Fibroblast of skin of back (primary cell): ENCODE results near the gene B3GNT7.
A peak's percentile ranks its signal among the peaks of the same experiment; 100 is the strongest.
"Not testable (repeated sequence)": the region's sequence is repeated elsewhere in the genome, so short reads cannot be mapped to it uniquely, and the experiment has no call there.

Source experiments
- DNase-seq: peaks from one replicate; pipeline ENCODE4 v3.0.0-alpha.2; 2013

The B3GNT7 gene

GRCh38 chr2:231364961-231365810 is 30.3 kb upstream of the B3GNT7 start:
- DNase-seq, result peak; percentile 84

- DNase-seq, result no peak
These were observed 28.3 kb upstream of the B3GNT7 start for GRCh38 chr2:231367178-231367577.

- DNase-seq, result no peak
These were observed 25.7 kb upstream of the B3GNT7 start for GRCh38 chr2:231369580-231370428.

GRCh38 chr2:231370429-231370748 is 25.1 kb upstream of the B3GNT7 start:
- DNase-seq, result no peak

DNA sequence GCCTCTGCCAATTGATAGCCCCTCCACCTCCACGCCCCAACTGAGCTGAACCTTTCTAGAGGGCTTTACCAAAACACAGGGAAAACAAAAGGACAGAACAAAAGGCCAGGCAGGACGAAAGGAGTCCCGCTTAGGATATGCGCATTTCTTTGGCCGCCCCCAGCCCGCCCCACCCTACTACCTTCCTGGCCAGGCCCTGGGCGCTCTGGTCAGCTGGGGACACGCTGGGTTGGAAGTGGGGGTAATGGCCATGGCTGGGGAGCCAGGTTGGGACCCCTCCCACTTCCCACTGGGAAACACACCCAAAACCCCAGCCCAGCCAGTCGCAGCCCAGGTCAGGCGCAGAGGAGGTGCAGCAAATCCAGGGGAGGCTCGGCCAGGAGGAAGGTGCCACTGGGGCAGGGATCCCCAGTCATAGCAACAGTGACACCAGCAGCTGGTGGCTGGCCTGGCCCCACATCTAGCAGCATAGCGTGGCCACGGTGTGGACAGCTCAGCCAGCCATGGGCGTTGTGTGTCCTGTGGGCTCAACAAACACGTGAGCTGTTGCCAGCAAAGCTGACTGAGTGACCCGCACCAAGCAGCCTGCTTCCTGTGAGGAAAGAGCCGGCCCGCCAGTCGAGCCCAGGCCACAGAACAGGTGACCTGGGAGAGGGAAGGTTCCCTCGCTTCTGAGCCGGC is 24.6 kb upstream of the B3GNT7 start:
- DNase-seq, result no peak

DNA sequence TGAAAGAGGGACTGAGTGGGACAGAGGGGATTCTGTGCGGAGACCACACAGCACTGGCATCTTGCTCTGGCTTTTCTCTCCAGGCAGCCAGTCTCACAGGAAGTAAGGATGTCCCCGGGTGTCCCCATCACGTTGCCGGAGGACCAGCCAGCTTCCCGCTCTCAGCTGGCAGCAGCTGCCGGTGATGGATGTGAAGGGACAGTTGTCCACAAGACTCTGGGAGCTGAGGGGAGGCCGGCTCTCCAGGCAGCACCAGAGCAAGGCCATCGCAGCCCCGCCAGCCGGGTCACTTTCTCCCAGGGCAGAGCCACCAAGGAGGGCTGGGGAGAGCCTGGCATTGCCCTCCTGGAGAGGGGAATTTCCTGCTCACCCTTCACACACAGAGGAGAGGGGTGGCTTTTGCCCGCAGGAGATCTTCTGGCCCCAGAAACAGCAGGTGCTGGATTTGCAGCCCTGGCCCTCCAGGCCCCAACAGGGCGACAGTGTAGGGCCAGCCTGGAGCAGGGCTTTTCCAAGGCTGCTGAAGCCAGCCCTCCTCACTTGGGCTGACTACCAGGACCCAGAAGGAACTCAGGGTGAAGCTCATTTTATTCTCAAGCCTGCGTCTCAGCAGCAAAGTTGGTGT is 24.0 kb upstream of the B3GNT7 start:
- DNase-seq, result no peak

DNA sequence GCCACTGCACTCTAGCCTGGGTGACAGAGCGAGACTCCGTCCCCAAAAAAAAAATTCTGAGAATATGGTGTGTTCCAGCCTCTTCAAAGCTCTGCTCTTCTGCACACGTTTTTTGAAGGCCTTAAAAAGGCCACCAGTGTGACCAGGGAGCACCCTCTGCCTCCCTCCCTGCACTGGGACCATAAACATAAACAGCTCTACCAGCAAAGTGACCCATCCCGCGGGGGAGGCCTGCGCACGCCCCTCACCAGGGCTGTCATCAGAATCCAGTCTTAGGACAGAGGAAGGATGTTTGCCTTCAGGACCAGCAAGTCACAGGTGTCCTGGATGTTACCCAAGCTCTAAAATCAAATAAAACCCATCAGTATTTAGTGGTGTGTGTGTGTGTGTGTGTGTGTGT is 23.2 kb upstream of the B3GNT7 start:
- no peak for DNase-seq

DNA sequence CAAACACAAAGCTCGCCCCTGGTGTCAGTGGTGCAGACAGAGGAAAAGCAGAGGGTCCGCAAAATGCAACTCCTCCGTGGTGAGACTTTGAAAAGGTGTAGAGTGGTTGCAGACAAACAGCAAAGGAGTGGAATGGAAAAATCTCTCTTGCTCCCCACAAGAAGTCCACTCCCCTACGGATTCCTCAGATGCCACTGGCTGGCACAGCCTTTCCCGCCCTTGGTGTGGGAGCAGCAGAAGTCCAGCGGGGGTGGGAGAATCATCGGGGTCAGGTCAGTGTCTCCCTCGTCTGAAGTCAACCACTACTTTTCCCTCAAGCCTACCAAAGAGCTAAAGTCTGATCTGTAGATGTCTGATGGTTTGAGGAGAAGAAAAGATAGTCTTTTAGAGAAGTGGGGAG is 22.3 kb upstream of the B3GNT7 start:
- no peak for DNase-seq

DNA sequence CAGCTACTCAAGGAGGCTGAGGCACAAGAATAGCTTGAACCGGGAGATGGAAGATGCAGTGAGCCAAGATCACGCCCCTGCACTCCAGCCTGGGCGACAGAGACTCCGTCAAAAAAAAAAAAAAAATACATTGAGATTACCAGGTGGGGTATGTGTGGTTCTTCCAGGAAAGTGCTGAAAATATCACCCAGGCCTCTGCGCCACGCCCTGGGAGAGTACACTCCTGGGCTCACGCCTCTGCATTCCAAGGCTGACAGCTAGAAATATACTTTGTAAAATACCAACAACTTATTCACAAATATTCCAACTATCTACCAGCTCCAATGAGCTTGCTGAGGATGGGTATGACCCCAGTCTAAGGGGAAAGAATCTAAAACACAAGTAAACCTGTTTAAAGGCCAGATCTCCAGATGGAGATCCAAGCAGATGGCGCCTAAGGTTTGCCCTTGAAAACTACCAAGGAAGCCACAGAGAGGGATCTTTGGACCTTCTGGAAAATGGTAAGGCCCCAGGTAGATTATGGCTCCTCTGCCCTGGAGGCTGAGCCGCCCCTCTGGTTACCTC is 21.6 kb upstream of the B3GNT7 start:
- no peak for DNase-seq

DNA sequence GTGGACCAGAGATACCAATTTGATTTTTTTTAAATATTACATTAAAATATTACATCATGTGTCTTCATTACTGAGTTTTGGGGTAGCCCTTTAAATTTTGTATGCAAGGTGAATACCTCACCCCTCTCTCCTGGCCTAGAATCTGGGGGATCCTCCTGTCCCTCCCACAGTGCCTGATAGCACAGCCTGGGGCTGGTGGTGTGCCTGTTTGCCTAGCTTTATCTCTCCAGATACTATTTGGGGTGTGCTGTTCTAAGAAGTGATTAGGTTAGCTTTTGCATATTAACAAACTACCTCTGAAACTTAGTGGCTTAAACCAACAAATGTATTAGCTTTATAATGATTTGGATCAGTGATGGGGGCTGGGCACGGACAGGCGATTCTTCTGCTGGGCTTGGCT is 20.7 kb upstream of the B3GNT7 start:
- no peak for DNase-seq

DNA sequence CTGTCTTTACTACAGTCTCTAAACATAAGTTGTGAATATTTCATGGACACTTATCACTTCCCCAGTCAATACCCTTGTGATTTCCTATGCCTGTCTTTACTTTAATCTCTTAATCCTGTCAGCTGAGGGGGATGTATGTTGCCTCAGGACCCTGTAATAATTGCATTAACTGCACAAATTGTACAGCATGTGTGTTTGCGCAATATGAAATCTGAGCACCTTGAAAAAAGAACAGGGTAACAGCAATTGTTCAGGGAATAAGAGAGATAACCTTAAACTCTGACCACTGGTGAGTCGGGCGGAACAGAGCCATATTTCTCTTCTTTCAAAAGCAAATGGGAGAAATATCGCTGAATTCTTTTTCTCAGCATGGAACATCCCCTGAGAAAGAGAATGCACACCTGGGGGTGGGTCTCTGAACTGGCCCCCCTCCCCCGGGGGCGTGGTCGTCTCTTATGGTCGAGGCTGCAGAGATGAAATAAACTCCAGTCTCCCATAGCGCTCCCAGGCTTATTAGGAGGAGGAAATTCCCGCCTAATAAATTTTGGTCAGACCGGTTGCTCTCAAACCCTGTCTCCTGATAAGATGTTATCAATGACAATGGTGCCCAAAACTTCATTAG is 19.4 kb upstream of the B3GNT7 start:
- not testable (repeated sequence) for DNase-seq

- no peak for DNase-seq
These were observed 18.7 kb upstream of the B3GNT7 start for GRCh38 chr2:231376857-231377256.

DNA sequence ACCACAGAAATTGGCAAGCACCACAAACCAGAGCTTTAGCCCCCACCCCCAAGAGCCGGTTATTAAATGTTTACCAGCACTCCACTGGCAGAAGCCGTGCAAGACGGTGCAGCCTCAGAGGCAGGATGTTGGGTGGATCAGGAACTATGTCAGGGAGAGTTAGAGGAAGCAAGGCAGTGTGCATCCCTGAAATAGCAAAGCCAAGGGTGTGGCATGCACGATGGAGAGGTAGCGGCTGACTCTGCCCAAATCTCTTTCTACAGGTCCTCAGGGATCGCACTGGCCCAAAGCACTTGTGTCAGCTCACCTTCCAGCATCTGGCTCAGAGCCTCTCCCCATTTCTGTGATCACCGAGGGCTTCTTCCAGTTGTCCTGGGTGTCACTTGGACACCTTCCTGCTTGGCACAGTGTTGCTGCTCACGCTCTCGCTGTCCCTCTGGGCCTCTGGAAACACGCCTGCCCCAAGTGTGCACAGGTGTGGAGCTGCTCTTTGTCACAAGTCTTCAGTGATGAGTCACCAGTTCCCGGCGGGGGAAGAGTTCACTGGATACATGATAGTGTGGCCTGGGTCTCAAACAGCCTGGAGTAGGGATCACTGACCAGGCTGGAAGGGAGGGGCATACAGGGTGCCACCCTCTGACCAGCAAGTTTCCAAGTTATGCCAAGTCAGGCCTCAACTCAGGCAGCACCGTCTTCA is 17.3 kb upstream of the B3GNT7 start:
- no peak for DNase-seq

DNA sequence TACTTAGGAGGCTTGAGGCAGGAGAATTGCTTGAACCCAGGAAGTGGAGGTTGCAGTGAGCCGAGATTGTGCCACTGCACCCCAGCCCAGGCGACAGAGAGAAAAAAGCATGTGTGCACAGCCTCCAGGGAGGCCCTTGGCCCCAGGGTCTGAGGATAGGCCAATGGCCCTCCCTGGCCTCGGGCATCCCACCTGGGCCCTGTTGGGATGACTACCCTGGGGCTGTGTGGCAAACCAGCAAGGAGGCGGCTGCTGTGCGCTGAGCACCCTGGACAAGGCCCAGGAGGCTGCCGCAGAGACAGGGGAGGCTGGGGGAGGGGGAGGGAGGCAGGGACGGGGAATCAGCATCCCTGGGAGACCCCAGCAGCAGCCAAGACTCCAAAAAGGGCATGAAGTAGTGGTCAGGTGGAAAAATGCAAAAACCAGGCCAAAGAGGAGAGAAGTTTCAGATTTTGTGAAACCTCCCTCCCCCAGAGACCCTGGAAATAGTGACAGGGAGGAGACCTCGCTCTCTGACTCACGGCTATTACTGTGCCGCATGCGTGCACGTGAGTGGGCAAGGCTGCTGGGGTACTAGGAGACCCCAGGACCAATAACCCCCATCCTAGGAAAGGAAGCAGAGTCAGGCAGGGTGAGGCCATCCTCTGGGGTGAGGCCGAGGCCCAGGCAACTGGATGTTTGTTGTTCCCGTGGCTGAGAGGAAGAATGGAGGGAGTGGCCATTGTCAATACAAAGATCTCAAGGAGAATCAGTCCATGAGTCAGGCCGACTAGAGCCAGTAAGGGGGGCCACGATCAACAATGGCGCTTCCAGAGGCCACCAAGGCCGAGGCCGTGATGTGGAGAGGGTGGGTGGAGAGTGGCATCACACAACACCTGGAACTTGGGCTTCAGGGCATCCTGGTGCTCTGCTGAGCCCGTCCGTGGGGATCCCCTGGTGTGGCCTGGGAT is 16.0 kb upstream of the B3GNT7 start:
- DNase-seq, result no peak

DNA sequence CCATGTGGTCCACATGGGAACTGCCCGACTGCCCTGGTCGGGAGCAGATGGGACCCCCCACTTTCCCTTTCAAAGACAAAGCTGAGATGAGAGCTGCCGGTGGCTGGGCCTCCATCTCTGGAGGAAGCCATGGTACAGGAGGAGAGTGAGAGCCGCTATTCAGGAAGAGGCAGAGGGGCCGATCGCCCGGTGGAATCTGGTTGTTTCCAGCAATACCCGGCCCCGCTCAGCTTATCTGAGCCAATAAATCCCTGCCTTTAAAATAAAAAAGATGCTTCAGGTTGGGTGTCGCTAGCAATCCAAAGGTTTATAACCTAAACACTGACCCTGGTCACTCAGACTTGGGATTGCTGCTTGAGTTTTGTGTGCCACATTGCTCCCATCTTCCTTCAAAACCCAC is 15.2 kb upstream of the B3GNT7 start:
- no peak for DNase-seq

GRCh38 chr2:231380991-231381847 is 14.3 kb upstream of the B3GNT7 start:
- DNase-seq, result no peak

DNA sequence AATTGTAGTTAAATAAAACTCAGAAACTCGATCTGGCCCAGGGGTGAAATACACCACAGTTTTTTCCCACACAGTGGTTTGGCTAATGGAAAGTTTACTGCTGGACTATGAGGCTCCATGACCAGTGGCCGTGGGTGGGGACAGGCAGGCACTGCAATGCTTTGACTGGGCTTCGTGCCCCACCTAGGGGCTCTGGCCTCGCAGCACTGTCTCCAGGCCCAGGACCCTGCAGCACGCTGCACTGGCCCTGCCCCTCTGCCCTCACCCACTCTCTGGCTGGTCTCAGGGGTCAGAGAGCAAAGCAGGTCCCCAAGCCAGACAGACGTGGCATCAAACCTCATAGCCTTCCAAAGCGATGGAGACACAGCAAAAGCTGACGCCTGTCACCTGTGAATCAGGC is 13.4 kb upstream of the B3GNT7 start:
- no peak for DNase-seq

GRCh38 chr2:231383416-231384108 is 11.9 kb upstream of the B3GNT7 start:
- no peak for DNase-seq

GRCh38 chr2:231384109-231384435 is 11.4 kb upstream of the B3GNT7 start:
- DNase-seq, result no peak
